ENCODE data around the gene LOXL3. TPM values are rescaled to one million over a fixed set of nuclear protein-coding genes. Genes with fewer than 3 reads are reported as not detected.

The LOXL3 gene
- total and polyA plus RNA-seq, 2 of the 8 experiments (the other 6 are each of a cell fraction or from before 2014, with no cell fraction given): 22.4 to 27.2 TPM

- no peak overlapping the region for H2AK5ac ChIP-seq (ENCODE audit: low read depth, low read length)
- CTCF ChIA-PET (ENCODE audit: partially characterized antibody): interaction anchor here (0.9 to 7.5 kb wide), 8 partner anchors 9 to 83 kb away, joined by 3 to 56 read pairs (median 6); partner anchors contain the start of genes CCDC142 and TTC31
Measured at GRCh38 chr2:74556831-74557370, 3.2 kb upstream of the LOXL3 start.

More at GRCh38 chr2:74556831-74557370, 3.2 kb upstream of the LOXL3 start:
- no peak overlapping the region for H4K8ac ChIP-seq (ENCODE audit: extremely low read depth, insufficient read depth, low read length)
- no peak for FAIRE-seq
- H4K20me1 ChIP-seq (replicated peaks in 1 of 2; ENCODE audit: control insufficient read depth in 1 of 2, insufficient read depth in 2 of 2, low read length in 2 of 2): peaks cover 2 to 4% of the 10 kb centered on the region in 2 experiments
- TF ChIP-seq RFX5 (IDR thresholded peaks at IDR 0.05; ENCODE audit: borderline replicate concordance, low read depth, low read length) (no peak), SRF (IDR thresholded peaks at IDR 0.05; ENCODE audit: low read depth, low read length) (no peak), YY1 (IDR thresholded peaks at IDR 0.05; ENCODE audit: low read depth, low read length) (no peak), NANOG (IDR thresholded peaks at IDR 0.05; ENCODE audit: insufficient read depth, low read depth, low read length, poor library complexity, severe bottlenecking) (no peak), BCL11A (IDR thresholded peaks at IDR 0.05; ENCODE audit: low read depth in 2 of 2, low read length in 2 of 2) (no peak), POLR2A (IDR thresholded peaks at IDR 0.05; ENCODE audit: control extremely low read depth in 1 of 2, low read depth in 2 of 2, low read length in 2 of 2) (no peak), RAD21 (IDR thresholded peaks at IDR 0.05 in 1 of 2, conservative IDR thresholded peaks at IDR 0.05 in 1 of 2; ENCODE audit: low read depth in 2 of 2, low read length in 2 of 2) (no peak), CBX8 (IDR thresholded peaks at IDR 0.05; ENCODE audit: borderline replicate concordance, low read depth, low read length) (no peak), RNF2 (IDR thresholded peaks at IDR 0.05; ENCODE audit: borderline replicate concordance, low read depth, low read length, missing control alignments, poor library complexity, severe bottlenecking) (no peak)
- H3K79me2 ChIP-seq (ENCODE audit: control insufficient read depth in 1 of 2, insufficient read depth in 2 of 2, low read length in 2 of 2): no peaks in the 10 kb centered on the region
- H2BK5ac ChIP-seq (ENCODE audit: low read depth, low read length): no peak overlapping the region
- H3K27ac ChIP-seq (ENCODE audit: low read depth, low read length): no peak overlapping the region
- H3K18ac ChIP-seq (ENCODE audit: extremely low read depth, low read length): no peak overlapping the region
- DNase-seq (ENCODE audit: low read depth in 1 of 2, low spot score in 2 of 2): no peak
- no peak overlapping the region for H2BK12ac ChIP-seq (ENCODE audit: low read depth, low read length)
- H3K23me2 ChIP-seq (ENCODE audit: low read depth, low read length): peaks cover 18% of the 10 kb centered on the region
- H2AFZ ChIP-seq (ENCODE audit: low read length): no peak overlapping the region
- H3K56ac ChIP-seq (replicated peaks; ENCODE audit: insufficient read length, low read depth, low read length): no peak overlapping the region
- no peak overlapping the region for H2BK20ac ChIP-seq (ENCODE audit: low read length)
- H3K36me3 ChIP-seq (ENCODE audit: control insufficient read depth in 2 of 4, insufficient read depth in 4 of 4, low read length in 3 of 4): peaks cover 0 to under 1% (median 0%) of the 10 kb centered on the region in 4 experiments; a peak in 1 of 8 replicates
- H3K79me1 ChIP-seq (ENCODE audit: low read depth, low read length): no peaks in the 10 kb centered on the region; the same call in 1 of the 2 replicates
- H3K9me3 ChIP-seq (ENCODE audit: insufficient read depth in 2 of 2, low read depth in 1 of 2, low read length in 1 of 2): no peaks in the 10 kb centered on the region
- no peak overlapping the region for H3K9ac ChIP-seq (replicated peaks in 1 of 4; ENCODE audit: extremely low read depth in 1 of 4, low read depth in 3 of 4, low read length in 3 of 4)
- 89% methylated on average over 6 of the region's 6 CpGs; no CpG with 5 or more reads in 1 of the 2 experiments for whole genome bisulfite sequencing, 2 experiments (ENCODE audit: extremely low coverage in 1 of 2, insufficient coverage in 1 of 2, insufficient read length in 1 of 2, insufficient replicate concordance in 2 of 2, low coverage in 1 of 2, low lambda C conversion rate in 2 of 2, missing lambda C conversion rate in 1 of 2)
- no peak overlapping the region for H3K4me2 ChIP-seq (ENCODE audit: insufficient read depth in 1 of 2, low read depth in 2 of 2, low read length in 2 of 2)
- H4K5ac ChIP-seq (ENCODE audit: insufficient read length, low read depth, low read length): no peak overlapping the region
- POLR2A ChIA-PET (ENCODE audit: partially characterized antibody): interaction anchor here (1.0 to 2.6 kb wide), 5 partner anchors 11 to 60 kb away, joined by 3 to 16 read pairs (median 4); partner anchors contain the start of genes AUP1 and HTRA2
- H2BK120ac ChIP-seq (replicated peaks; ENCODE audit: low read depth, low read length): no peak overlapping the region
- H2BK15ac ChIP-seq (ENCODE audit: low read length): no peak overlapping the region
- no peak overlapping the region for H3K14ac ChIP-seq (ENCODE audit: insufficient read length)
- peaks cover 0 to 14% (median 8%) of the 10 kb centered on the region in 4 experiments; a peak in 6 of 7 replicates for H3K4me1 ChIP-seq (replicated peaks in 1 of 4; ENCODE audit: control insufficient read depth in 3 of 4, insufficient read depth in 4 of 4, low read length in 3 of 4)
- no peak overlapping the region for H3K4me3 ChIP-seq (ENCODE audit: extremely low read depth in 1 of 4, insufficient read depth in 2 of 4, low read depth in 3 of 4, low read length in 4 of 4)
- H3K4ac ChIP-seq (replicated peaks; ENCODE audit: insufficient read length, low read depth, low read length): no peak overlapping the region
- no peak overlapping the region for H3K23ac ChIP-seq (ENCODE audit: insufficient read length)
- H3K27me3 ChIP-seq (replicated peaks in 1 of 4; ENCODE audit: control insufficient read depth in 3 of 4, extremely low read depth in 1 of 4, insufficient read depth in 3 of 4, low read length in 3 of 4): peaks cover 0 to 37% (median 29%) of the 10 kb centered on the region in 4 experiments; a peak in 6 of 7 replicates
- no peak overlapping the region for H4K91ac ChIP-seq (replicated peaks; ENCODE audit: insufficient read length, low read length)
